ENCODE results near the gene AMN1. TPM values are rescaled to one million over a fixed set of nuclear protein-coding genes. Genes with fewer than 3 reads are reported as not detected.
"Not testable (repeated sequence)": the region's sequence is repeated elsewhere in the genome, so short reads cannot be mapped to it uniquely, and the experiment has no call there.

AMN1 gene
- total and polyA plus RNA-seq, 2 donors (not counting 1 experiment from before 2014, with no cell fraction given), result 9.1 to 10.4 TPM

DNA sequence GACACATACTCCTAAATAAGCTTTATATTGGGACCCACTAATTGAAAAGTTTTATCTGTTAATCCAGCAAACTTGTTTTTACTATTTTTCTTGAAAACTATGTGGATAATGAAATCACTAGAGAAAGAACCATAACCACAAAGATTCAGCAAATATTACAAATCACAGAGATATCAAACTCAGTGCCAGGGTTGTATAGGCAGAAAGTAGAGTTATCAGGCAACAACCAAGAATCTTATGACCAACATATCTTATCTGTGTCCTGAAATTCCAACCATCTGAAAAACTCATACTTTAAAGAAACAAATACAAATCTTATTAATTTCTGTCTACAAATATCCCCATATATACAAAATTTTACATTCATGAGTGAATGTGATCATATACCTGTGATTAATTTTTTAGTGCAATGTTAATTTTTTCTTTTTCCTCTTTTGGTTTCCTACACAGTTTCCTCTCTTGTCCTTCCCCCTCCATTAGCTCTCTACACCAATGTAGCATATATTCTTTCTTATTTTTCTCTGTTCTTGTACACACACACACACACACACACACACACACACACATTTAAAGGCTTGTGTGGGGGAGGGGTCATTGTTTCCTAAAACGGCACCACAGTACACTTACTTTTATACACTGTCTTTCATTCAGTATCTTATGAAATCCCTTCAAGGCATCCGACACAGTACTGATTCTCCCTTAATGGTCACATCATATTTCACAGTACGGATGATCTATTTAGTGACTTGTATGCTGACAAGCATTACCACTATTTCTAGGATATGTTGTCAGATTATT, 18.6 kb downstream of the AMN1 start:
- DNase-seq (ENCODE audit: low read depth in 2 of 2), result peak in 1 of 2 donors; percentile 31
- no peaks in the 10 kb centered on the region for H3K27me3 ChIP-seq (ENCODE audit: control insufficient read depth, insufficient read depth, low read length)
- H3K4me2 ChIP-seq (ENCODE audit: extremely low read depth, insufficient read depth, low read length), result no peak overlapping the region
- no peaks in the 10 kb centered on the region for H3K79me2 ChIP-seq (ENCODE audit: control insufficient read depth, insufficient read depth, low read length)
- no peak for TF ChIP-seq EZH2 (IDR thresholded peaks at IDR 0.05; ENCODE audit: low read length, missing control alignments)
- TF ChIP-seq, protein P1, sequence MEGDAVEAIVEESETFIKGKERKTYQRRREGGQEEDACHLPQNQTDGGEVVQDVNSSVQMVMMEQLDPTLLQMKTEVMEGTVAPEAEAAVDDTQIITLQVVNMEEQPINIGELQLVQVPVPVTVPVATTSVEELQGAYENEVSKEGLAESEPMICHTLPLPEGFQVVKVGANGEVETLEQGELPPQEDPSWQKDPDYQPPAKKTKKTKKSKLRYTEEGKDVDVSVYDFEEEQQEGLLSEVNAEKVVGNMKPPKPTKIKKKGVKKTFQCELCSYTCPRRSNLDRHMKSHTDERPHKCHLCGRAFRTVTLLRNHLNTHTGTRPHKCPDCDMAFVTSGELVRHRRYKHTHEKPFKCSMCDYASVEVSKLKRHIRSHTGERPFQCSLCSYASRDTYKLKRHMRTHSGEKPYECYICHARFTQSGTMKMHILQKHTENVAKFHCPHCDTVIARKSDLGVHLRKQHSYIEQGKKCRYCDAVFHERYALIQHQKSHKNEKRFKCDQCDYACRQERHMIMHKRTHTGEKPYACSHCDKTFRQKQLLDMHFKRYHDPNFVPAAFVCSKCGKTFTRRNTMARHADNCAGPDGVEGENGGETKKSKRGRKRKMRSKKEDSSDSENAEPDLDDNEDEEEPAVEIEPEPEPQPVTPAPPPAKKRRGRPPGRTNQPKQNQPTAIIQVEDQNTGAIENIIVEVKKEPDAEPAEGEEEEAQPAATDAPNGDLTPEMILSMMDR (conservative IDR thresholded peaks at IDR 0.05 in 1 of 2, IDR thresholded peaks at IDR 0.05 in 1 of 2; ENCODE audit: low read depth in 1 of 2, low read length in 2 of 2), result no peak
- no peak overlapping the region for H3K9ac ChIP-seq (ENCODE audit: insufficient read depth, low read length)
- H3K36me3 ChIP-seq (ENCODE audit: control insufficient read depth, insufficient read depth, low read length), result no peaks in the 10 kb centered on the region
- no peak overlapping the region for H2AFZ ChIP-seq (ENCODE audit: low read length)
- H3K9me3 ChIP-seq (ENCODE audit: control insufficient read depth, insufficient read depth, low read depth, low read length), result no peaks in the 10 kb centered on the region
- H4K20me1 ChIP-seq (ENCODE audit: control insufficient read depth, extremely low read depth, insufficient read depth, low read length), result no peaks in the 10 kb centered on the region
- H3K27ac ChIP-seq (ENCODE audit: insufficient read depth, low read length), result no peak overlapping the region
- H3K4me3 ChIP-seq (replicated peaks in 1 of 4; ENCODE audit: control extremely low read depth in 1 of 4, insufficient read depth in 1 of 4, low read depth in 3 of 4, low read length in 4 of 4), result no peak overlapping the region
- no peaks in the 10 kb centered on the region for H3K4me1 ChIP-seq (ENCODE audit: control insufficient read depth, extremely low read depth, insufficient read depth, low read length)

DNA sequence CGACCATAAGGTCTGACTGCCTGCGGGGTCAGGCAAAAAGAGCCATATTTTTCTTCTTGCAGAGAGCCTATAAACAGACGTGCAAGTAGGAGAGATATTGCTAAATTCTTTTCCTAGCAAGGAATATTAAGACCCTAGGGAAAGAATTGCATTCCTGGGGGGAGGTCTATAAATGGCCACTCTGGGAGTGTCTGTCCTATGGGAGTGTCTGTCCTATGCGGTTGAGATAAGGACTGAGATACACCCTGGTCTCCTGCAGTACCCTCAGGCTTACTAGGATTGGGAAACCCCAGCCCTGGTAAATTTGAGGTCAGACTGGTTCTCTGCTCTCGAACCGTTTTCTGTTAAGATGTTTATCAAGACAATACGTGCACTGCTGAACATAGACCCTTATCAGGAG, 20.7 kb downstream of the AMN1 start:
- H3K36me3 ChIP-seq (ENCODE audit: control insufficient read depth, insufficient read depth, low read length); H3K27me3 ChIP-seq (ENCODE audit: control insufficient read depth, insufficient read depth, low read length); H4K20me1 ChIP-seq (ENCODE audit: control insufficient read depth, extremely low read depth, insufficient read depth, low read length); H3K9ac ChIP-seq (ENCODE audit: insufficient read depth, low read length); H3K4me2 ChIP-seq (ENCODE audit: extremely low read depth, insufficient read depth, low read length); H3K27ac ChIP-seq (ENCODE audit: insufficient read depth, low read length); H2AFZ ChIP-seq (ENCODE audit: low read length); H3K4me3 ChIP-seq (replicated peaks in 1 of 4; ENCODE audit: control extremely low read depth in 1 of 4, insufficient read depth in 1 of 4, low read depth in 3 of 4, low read length in 4 of 4); H3K79me2 ChIP-seq (ENCODE audit: control insufficient read depth, insufficient read depth, low read length); H3K9me3 ChIP-seq (ENCODE audit: control insufficient read depth, insufficient read depth, low read depth, low read length); H3K4me1 ChIP-seq (ENCODE audit: control insufficient read depth, extremely low read depth, insufficient read depth, low read length); DNase-seq (ENCODE audit: low read depth in 2 of 2): not testable (repeated sequence)

DNA sequence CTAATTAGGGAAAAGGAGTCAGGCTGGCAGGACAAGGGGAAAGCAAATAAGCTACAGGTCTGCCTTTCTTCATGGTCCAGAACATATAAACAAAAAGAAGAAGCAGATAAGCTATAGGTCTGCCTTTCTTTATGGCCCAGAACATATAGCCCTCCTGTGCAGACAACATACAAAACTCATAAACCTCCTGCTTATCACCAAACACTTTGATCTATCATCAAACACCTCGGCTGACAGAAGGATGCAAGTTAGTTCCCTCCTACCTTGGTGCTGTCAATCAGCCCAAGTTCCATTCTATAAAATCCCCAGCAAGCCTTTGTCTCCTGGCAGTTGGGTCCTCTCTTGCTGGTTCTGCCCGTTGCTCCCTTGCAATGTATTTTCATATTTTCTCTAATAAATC, 23.2 kb downstream of the AMN1 start:
- no peak for DNase-seq (ENCODE audit: low read depth in 2 of 2)
- Histone ChIP-seq H3K4me1 (ENCODE audit: control insufficient read depth, extremely low read depth, insufficient read depth, low read length) (no peaks in the 10 kb centered on the region), H3K9ac (ENCODE audit: insufficient read depth, low read length) (no peak overlapping the region), H3K36me3 (ENCODE audit: control insufficient read depth, insufficient read depth, low read length) (no peaks in the 10 kb centered on the region), H4K20me1 (ENCODE audit: control insufficient read depth, extremely low read depth, insufficient read depth, low read length) (no peaks in the 10 kb centered on the region), H3K79me2 (ENCODE audit: control insufficient read depth, insufficient read depth, low read length) (no peaks in the 10 kb centered on the region), H3K27ac (ENCODE audit: insufficient read depth, low read length) (no peak overlapping the region), H3K9me3 (ENCODE audit: control insufficient read depth, insufficient read depth, low read depth, low read length) (no peaks in the 10 kb centered on the region), H3K4me2 (ENCODE audit: extremely low read depth, insufficient read depth, low read length) (no peak overlapping the region), H3K4me3 (replicated peaks in 1 of 4; ENCODE audit: control extremely low read depth in 1 of 4, insufficient read depth in 1 of 4, low read depth in 3 of 4, low read length in 4 of 4) (no peak overlapping the region), H3K27me3 (ENCODE audit: control insufficient read depth, insufficient read depth, low read length) (no peaks in the 10 kb centered on the region), H2AFZ (ENCODE audit: low read length) (no peak overlapping the region)
- TF ChIP-seq, protein P1 (conservative IDR thresholded peaks at IDR 0.05 in 1 of 2, IDR thresholded peaks at IDR 0.05 in 1 of 2; ENCODE audit: low read depth in 1 of 2, low read length in 2 of 2), result no peak
- no peak for TF ChIP-seq EZH2 (IDR thresholded peaks at IDR 0.05; ENCODE audit: low read length, missing control alignments)
